Stimulated activated CD8-positive, alpha-beta memory T cell treated with anti-CD3 and anti-CD28 coated beads, Interleukin-4, amount 100 ng/mL, for 24 hours (primary cell): ENCODE measurements around the gene GPR135.

Experiments used
- DNase-seq: peaks from one replicate; pipeline ENCODE4 v3.0.0-alpha.2; 2020; ENCODE audit warnings: low read depth

Gene GPR135, protein sequence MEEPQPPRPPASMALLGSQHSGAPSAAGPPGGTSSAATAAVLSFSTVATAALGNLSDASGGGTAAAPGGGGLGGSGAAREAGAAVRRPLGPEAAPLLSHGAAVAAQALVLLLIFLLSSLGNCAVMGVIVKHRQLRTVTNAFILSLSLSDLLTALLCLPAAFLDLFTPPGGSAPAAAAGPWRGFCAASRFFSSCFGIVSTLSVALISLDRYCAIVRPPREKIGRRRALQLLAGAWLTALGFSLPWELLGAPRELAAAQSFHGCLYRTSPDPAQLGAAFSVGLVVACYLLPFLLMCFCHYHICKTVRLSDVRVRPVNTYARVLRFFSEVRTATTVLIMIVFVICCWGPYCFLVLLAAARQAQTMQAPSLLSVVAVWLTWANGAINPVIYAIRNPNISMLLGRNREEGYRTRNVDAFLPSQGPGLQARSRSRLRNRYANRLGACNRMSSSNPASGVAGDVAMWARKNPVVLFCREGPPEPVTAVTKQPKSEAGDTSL

DNA sequence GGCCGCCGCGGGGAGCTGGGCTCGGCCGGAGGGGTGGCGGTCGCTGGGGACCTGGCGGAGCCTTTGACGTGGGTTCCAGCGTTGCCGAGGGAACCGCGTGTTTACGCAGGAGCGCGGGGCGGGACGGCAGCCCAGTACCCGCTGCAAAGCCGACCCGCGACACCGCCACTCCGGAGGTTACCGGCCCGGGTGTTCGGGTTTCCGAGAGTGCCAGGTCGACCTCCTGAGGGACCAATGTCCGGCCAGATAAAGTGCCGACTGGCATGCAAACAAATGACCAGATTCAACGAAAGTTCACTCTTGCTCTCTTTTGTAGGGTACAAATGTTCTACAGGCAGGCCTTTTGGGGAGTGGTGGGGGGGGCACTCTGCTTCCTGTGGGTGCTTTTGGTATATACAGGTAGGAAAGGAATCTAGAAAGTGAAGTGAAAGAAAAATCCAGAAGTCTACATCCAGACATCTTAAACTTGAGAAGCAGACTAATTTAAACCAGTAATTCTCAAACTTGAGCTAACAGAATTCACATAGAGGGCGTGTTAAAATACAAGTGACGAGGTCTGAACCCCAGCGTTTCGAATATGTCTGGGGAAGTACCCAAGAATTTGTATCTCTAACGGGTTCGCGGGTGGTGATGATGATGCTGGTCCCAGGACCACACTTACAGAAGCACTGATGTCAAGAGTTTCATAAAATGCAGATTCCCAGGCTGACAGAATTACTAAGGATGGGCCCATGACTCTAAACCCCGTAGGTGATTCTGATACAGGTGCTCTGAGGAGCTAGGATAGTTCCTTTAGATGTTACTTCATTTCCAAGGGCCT, at the start of gene GPR135:
TSS of gene GPR135 (minus strand) at position 65 of the 820 bp plus-strand sequence. CDS start 154 bp downstream, outside the sequence.
- no peak for DNase-seq

DNA sequence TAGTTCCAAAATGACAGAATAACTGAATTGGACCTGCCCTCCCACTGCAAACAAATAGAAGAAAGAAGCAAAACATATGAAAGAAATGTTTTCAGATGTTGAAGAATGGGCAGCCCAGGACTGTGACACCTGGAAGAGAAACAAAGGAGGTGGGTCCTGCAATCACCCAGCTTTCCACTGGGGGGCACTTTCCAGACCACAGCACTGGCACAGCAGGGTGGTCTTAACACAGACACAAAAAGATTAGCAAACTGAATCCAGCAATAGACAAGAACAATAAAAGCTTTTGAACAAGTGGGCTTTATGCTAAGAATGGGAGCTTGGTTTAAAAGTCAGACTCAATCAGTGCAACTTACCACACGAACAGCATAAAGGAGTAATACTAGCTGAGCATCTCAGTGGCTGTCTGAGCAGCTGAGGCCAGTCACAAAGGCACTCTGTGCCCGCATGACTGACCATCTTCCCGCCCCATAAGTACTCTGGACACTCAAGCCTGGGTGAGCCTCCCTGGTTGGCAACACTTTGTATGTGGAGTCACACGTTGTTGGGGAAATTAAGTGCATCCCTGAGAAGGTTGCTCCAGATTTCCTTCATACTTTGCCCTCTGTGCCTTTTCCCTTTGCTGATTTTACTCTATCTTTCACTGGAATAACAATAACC, 46.9 kb upstream of the GPR135 start:
- no peak for DNase-seq

DNA sequence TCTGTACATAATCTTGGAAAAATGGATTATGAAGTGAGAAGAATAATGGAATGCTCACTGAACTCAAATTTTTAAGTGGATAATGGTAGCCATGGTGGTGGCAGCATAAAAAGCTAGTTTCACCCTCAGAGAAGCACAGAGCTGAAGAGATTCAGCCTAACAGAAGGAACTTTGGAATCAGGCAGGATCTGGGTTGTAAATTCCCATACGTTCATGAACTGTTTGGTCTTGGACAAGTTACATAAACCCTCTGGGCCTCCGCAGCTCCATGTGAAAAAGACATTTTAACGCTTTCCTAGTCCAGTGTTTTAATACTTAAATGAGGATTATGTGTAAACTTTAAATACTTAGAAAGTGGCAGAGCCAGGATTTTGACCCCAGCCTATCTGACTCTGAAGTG, 45.8 kb upstream of the GPR135 start:
- DNase-seq: no peak

DNA sequence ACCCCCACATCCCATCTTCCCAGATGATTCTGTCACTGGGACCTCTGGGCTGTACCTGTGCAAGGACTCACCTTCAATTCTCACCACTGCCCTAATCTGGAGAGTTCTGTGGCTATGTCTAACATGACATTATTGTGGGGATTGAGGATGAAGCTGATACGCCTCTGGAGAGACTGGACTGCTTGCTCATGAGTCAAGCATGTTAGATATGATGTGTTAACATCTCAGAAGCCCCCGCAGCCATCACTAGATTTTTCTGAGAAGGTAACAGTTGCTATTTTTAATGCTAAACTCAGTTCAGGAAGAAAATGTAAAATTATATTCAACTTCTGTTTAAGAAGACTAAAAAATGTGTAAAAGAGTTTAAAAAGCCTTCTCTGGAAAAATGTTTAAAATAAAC, 44.8 kb upstream of the GPR135 start:
- DNase-seq: no peak

DNA sequence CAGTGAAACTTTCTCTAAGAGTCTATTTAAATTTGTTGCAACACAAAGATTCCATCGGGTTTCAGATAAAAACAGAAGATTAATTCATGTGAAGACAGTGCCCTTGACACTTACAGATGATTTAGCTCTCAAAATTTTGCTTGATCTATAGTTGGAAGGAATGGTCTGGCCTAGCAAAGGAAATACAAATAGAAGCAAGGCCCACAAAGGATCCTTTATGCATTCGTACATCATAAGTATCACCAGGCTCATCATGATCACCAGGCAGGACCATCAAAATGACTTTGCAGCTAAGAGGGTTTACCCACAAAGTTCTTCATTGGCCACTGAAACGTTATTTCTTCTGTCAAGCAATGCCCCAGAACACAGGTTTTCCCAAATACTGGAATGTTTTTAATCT, 43.9 kb upstream of the GPR135 start:
- no peak for DNase-seq

DNA sequence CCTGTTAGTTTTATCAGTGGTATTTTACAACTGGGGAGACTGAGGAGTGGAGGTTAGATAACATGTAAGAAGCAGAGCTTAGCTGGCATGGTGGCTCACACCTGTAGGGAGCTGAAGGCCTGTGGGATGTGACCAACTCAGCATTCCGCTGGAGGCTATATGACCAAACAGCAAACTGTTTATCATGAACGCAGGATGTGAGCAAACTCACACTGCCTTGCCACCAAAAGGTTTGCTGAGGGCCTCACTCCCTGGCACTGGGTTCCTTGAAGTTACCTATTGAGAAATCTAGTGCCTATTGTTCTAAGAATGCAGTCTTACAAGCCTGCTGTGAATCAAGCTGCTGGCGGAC, 42.5 kb upstream of the GPR135 start:
- DNase-seq: no peak

DNA sequence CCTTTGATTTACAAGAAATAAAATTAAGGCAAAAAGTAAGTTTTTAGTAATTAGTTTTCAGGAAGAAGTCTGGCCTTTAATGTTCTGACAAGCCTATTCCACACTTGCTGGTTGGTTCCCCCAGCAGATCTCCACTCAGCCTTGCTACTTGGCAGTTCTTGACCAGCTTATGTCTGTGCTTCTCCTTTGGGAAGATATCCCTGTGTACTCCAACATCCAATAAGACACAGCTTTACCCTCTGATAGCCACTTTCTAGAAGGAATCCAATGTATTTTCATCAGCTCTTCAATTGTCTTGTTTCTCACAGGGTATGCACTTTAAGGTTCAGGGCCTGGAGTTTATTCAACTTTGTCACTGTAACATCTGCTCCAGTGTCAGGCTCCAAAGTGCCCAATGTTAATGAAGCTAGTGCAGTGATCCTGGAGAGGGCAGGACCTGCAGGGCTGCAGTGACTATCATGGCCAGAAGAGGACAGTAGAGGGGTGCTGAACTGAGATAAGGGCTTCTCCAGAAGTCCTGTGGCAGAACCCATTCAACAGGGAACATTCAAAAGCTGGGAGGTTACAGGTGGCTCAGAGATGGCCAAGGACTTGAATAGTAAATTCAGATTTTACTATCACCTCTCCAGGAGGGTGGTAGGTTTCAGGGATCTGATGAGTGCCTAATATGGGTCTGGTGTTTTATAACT, 42.0 kb upstream of the GPR135 start:
- DNase-seq: peak; percentile 22

DNA sequence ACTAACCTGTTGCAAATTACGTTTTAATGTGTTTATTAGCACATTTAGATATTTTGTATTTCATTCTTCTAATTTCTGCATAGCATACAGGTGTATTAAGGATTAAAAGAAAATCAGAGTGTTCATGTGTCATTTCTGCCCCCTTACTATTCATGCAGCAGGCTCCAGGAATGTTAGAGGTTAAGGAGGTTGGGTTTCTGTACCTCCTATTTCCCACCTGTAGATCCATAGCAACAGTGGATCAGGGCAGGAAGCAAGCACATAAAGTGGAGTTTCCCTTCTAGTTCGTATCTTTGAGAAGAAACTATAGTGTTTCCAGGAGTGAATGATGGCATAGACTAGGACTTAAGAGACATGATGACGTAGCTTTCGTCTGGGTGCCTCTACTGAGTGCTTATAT, 38.1 kb upstream of the GPR135 start:
- DNase-seq: no peak

DNA sequence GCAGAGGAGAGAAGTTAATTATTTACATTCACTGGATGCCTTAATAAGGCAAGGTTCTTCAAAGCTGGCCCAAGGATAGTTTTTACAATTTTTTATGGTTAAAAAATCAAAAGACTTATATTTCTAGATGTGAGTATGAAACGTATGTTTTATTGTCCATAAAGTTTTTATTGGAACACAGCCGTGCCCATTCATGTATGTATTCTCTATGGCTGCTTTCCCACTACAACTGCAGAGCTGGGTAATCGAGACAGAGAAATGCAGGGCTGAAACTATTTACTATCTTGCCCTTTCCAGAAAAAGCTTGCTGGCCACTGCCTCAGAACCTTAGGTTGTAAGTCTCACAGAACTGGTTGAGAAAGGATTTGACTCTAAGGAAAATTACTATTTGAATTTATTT, 35.6 kb upstream of the GPR135 start:
- no peak for DNase-seq

DNA sequence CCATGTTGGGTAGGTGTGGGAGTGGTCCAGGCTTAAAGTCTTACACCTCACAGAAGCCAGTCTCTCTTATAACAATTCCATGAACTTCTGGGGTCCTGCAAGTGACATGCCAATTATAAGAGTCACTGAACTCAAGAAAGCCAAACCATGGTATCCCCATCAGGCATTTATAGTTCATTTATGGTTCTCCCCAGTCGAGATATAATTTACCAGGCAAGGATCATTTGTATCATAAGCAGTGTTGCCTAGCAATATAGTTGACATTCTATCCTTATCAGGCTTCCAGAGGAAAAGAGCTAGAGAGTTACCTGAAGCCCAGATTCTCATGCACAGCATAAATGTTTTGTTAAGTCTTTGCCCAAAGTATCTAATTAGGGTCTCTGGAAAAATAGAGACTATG, 27.2 kb upstream of the GPR135 start:
- no peak for DNase-seq

DNA sequence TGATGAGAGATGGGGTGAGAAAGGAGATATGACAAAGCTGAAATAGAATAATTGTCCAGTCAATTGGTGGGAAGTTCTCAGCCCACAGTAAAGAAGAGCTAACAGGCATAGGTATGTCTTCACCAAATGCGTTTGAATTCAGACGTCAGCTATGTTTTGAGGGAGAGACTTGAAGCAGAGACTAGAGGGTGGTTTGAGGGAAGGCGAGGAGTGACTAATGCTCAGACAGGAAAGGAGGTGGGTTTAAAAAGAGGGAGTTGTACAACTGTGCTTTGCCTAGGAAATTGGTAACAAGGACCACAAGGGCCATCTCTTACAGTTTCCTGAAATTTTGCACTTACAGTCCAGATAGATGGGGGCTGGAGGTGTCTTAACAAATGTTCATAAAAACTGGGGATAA, 25.6 kb upstream of the GPR135 start:
- DNase-seq: no peak

DNA sequence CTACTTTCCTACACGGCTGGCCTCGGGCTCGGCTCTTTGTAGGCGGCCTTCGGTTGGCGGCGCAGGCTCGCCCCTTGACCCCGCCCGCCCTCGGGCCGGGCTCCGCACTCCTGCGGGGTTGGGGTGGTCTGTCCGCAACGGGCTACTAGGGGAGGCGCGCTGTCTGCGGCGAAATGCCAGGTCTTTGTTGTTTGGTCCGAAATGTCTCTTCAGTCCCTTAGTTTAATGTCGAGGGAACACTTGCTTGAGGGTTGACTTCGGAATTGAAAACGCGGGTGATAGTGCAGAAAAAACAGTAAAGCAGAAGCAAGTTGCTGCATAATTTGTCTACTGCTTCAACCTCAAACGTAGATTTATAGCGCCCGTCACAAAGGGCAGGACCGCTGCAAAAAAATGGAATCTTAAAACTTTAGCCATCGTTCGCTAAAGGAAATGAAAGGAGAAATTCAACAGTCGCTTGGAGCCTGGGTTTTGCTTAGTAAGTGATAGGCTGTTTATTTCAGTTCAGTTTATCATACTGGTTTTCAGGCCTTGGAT, 19.5 kb upstream of the GPR135 start:
- no peak for DNase-seq

DNA sequence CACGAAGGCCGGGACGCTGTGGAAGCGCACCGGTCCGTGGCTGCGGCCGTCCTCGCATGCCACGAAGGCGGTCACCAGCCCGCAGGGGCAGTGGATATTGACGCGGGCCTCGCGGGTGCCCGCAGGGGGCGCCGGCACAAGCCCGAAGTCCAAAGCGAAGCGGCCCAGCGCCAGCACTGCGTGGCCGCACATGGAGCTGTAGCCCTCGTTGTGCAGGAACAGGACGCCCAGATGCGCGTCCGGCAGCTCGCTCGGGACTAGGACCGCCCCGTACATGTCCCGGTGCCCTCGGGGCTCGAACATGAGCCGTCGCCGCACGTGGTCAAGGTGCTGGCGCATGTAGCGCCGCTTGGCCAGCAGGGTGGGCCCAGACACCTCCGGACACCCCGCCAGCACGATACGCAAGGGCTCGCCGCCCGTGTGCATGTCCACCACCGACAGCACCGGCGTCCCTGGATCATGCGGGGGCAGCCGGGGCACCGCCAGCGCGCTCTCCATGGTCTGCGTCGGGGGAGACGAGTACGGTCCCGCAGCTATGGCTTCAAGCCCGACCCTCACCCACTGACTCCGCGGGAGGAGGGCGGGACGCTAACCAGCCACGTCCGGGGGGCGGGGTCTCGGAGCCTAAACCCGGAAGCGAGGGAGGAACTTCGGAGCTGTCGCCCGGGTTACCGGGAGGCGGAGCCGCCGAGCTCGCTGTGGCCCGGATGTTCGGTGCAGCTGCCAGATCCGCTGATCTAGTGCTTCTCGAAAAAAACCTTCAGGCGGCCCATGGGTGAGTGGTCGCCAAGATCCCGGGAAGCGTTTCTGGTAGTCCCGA, 18.8 kb upstream of the GPR135 start, which contains the start of the genes JKAMP and L3HYPDH:
TSS of gene JKAMP (plus strand) at position 699 of the 820 bp plus-strand sequence. CDS start at position 772, 73 bp downstream.
TSS of gene L3HYPDH (minus strand) at position 590 of the 820 bp plus-strand sequence. CDS start at position 498, 92 bp downstream.
- peak; percentile 98 for DNase-seq

DNA sequence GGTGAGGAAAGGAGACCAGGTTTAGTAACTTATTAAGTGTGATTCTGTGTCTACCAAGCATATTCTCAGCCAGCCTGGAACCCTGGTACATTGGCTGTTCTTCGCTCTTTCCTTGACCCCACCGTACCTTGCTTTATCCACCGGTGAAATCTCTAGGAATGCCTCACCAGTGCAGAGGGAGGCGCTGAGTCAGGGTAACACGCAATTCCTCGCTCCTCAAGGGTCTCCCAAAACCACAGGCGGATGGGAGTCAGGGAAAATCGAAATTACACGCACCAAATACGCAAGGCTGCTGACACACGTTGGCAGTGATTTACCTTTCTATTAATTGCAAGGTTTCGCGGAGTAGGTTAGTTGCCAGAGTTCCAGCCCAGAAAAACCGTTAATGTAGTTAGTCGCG, 18.2 kb upstream of the GPR135 start:
- no peak for DNase-seq

DNA sequence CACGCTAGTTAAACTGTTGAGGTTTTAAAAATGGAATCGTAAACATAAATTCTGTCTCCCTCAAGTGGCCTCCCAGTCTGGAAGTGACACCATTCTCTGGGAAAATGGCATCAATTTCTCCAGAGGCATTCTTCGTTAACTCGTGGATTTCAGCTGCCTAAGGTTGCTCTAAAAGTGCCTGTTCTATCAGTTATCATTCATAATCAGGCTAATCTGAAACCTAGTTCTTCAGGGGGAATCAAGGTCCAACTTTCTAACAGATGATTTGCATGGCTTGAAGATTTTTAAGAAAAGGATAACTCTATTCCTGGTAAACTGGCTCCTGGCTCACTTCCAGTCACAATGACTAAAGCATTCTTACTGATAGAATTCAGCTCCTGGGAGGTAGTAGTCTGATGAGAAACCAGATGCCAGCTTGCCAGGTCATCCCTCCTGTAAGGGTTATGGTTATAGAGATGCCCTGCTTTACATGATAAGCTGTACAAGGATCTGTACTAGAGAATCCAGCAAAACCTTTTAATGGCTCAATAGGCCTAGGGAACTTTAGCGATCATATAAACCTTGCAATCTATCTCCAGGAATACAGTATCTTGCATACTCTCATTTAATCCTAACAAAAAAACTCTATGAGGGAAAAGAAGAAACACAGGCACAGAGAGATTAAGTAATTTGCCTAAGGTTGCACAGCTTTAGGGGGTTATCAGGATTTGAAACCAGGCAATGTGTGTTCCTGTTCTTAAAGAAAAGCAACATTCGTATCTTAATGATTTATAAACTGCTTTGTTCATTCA, 17.6 kb upstream of the GPR135 start:
- no peak for DNase-seq

DNA sequence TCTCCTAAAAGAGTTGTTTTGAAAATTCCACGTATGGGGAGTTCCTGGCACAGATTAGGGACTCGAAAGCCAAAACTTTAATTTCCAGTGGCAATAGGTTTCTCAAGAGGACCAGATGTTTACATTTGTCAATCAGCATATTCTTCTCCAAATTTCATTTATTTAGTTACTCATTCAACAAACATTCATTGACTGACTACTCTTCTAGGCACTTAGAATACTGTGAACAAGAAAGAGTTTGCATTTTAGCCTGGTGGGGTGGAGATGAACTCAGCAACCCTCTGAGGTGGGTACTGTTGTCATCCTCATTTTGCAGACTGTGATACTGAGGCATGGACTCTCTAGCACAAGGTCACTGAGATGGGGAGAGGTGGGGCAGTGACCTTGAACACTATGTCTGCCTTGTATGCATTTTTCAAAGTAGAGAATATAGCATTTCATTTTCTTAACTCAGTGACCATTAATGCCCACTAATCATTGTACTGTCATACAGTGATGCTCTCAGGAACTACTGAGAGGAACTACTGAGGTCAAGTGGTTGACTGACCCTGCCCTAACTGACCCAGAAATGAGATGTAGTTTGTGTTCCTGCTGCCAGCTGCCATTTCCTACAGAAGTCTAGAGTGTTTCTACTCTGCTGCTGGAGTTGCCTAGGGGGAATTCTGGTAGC, 16.8 kb upstream of the GPR135 start:
- DNase-seq: no peak

DNA sequence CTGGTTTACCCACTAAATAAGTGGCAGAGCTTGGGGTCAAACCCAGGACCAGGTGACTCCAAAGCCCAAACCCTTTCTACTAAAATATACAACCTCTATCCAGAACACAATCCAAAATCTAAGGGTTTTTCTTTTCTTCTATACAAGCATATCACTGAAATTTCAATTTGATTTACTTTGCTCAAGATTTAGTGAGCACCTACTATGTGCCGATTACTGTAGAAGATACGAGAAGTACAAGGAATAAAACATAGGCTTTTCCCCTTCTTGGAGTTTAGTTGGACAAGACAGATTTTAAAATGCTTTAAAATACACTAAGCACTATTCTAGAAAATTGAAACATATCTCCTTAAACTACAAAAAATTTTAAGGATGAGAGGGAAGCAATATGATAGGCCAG, 16.2 kb upstream of the GPR135 start:
- DNase-seq: no peak

DNA sequence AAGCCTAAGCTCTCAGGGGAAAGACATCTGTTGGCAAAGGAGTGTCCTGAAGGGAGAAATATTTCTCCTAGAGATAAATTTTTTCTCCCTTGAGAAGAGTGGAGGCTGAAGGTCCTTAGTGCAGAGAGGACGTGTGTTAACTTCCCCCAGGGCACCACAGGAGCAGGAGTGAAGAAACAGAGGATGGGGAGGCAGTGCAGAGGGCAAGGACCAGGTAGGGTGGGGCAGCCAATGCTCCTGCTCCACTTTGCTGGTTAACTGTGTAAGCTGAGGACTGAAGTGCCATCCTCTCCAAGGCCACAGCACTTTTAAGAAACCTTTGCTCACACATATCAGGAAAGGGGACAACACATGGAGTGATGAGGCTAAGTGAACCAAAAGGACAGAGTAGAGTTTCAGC, 15.0 kb upstream of the GPR135 start:
- DNase-seq: no peak

DNA sequence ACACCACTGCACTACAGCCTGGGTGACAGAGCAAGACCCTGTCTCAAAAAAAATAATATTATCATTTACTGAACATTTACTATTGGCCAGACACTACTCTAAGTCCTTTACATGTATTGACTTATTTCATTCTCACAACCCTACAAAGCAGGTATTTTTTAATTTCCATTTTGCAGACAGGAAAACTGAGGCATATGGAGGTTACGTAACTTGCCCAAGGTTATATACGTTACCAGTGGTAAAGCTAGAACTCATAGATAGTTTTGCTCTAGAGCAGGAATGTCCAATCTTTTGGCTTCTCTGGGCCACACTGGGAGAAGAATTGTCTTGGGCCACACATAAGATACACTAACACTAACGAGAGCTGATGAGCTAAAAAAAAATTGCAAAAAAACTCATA, 13.4 kb upstream of the GPR135 start:
- no peak for DNase-seq
